Cardiac fibroblast (primary cell): ENCODE measurements around the gene TBX18.

Source experiments
- DNase-seq, 2 donors: peaks; one replicate each; pipeline versions ENCODE4 v3.0.0 to v3.0.0-alpha.2; 2010; ENCODE audit warnings: low read depth in 2 of 2
- H3K4me3 ChIP-seq, 2 donors: replicated peaks in 1 of 2; 1 replicate in 1 of 2; 2 replicates in 1 of 2; pipeline ENCODE4 v1.5.1; 2011; ENCODE audit warnings: low read depth in 2 of 2, low read length in 2 of 2, mild to moderate bottlenecking in 2 of 2, moderate library complexity in 1 of 2
- TF ChIP-seq, protein P1 (sequence below): IDR thresholded peaks from one replicate; pipeline ENCODE4 v1.5.1; 2011; ENCODE audit warnings: low read depth, mild to moderate bottlenecking, low read length, inconsistent platforms

The TBX18 gene

DNA sequence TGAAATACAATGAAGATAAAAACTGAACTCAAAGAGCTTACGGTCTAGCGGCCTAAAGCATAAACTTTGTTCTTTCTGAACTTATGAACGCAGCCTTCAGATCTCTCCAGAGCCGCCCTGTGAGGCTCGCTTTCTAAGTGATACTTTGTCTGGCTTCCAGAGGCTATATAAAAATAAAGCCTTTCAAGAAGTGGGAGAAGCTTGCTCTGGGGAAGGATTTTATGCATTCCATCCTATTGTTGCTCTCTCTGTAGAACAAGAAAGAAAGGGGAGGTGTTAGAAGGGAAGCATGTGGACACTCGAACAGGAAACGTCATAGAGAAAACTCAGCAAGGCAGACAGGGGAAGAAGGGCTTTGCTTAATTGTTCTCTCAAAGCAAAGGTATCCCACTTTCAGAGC lies 77.0 kb downstream of the TBX18 start:
- peak in 1 of 2 donors; percentile 48 for DNase-seq
- TF ChIP-seq, protein P1, sequence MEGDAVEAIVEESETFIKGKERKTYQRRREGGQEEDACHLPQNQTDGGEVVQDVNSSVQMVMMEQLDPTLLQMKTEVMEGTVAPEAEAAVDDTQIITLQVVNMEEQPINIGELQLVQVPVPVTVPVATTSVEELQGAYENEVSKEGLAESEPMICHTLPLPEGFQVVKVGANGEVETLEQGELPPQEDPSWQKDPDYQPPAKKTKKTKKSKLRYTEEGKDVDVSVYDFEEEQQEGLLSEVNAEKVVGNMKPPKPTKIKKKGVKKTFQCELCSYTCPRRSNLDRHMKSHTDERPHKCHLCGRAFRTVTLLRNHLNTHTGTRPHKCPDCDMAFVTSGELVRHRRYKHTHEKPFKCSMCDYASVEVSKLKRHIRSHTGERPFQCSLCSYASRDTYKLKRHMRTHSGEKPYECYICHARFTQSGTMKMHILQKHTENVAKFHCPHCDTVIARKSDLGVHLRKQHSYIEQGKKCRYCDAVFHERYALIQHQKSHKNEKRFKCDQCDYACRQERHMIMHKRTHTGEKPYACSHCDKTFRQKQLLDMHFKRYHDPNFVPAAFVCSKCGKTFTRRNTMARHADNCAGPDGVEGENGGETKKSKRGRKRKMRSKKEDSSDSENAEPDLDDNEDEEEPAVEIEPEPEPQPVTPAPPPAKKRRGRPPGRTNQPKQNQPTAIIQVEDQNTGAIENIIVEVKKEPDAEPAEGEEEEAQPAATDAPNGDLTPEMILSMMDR, result no peak
- no peak overlapping the region for H3K4me3 ChIP-seq

- H3K4me3 ChIP-seq, result no peak overlapping the region
- DNase-seq, result peak in 1 of 2 donors; percentile 53
- TF ChIP-seq, protein P1, result peak; percentile 63
Measured at GRCh38 chr6:84685983-84686584, 78.3 kb downstream of the TBX18 start.

- TF ChIP-seq, protein P1, result no peak
- no peak for DNase-seq
Measured at GRCh38 chr6:84681693-84682326, 82.6 kb downstream of the TBX18 start.

DNA sequence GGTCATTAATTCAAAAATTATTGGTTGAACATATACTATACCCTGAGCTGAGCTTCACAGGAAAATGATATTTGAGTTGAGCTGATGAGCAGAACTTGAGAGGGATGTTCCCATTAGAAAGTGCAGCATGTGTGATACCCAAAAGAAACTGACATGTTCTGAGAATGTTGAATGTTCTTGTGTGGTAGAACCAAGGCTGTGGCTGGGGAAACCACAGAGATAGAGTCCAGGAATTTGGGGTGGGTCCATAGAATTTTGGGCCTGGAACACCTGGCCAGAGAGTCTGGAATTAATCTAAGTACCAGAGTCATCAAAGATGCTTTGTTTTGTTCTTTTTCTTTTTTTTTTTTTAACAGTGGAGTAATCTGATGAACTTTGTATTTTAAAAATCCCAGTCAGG lies 88.7 kb downstream of the TBX18 start:
- TF ChIP-seq, protein P1, result no peak

More at GRCh38 chr6:84681693-84682326, 82.6 kb downstream of the TBX18 start:
- H3K4me3 ChIP-seq, result no peak overlapping the region

GRCh38 chr6:84674395-84674794 lies 90.0 kb downstream of the TBX18 start:
- no peak for DNase-seq
- H3K4me3 ChIP-seq, result no peak overlapping the region
- TF ChIP-seq, protein P1, result no peak

More for the DNA sequence above, 88.7 kb downstream of the TBX18 start:
- no peak overlapping the region for H3K4me3 ChIP-seq
- no peak for DNase-seq

GRCh38 chr6:84671183-84671582 lies 93.2 kb downstream of the TBX18 start:
- no peak overlapping the region for H3K4me3 ChIP-seq
- DNase-seq, result no peak
- TF ChIP-seq, protein P1, result no peak

DNA sequence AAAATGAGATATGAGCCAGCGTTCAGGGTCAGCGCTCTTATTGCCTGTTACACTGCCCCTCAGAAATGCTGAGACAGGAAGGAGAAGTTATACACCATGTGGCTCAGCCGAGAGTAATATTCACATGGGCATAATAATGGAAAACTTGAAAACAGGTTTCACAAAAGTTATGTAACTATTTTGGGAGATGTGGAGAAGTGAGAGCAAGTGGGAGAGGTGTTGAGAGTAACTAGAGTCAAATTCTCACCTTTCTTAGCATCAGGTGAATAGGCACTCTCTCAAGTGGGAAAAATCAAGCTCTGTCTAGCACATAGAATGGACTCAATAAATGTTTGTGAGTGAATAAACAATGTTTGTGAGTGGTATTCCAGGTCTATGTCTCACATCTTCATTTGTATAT lies 94.5 kb downstream of the TBX18 start:
- no peak overlapping the region for H3K4me3 ChIP-seq
- TF ChIP-seq, protein P1, result no peak
- DNase-seq, result no peak
